Epithelial cell of proximal tubule (primary cell): Measurements from ENCODE around the gene NT5DC1. TPM values are rescaled to one million over a fixed set of nuclear protein-coding genes. Genes with fewer than 3 reads are reported as not detected.
A peak's percentile ranks its signal among the peaks of the same experiment; 100 is the strongest.

Experiments used
- DNase-seq: peaks from one replicate; pipeline ENCODE4 v3.0.0-alpha.2; 2011; ENCODE audit warnings: low read depth
- H3K4me3 ChIP-seq: 2 replicates; pipeline ENCODE4 v1.5.1; 2011; ENCODE audit warnings: low read depth, mild to moderate bottlenecking, low read length
- CTCF ChIP-seq: conservative IDR thresholded peaks from 2 replicates; pipeline ENCODE4 v1.5.1; 2012; ENCODE audit warnings: low read depth, mild to moderate bottlenecking, low read length
- total RNA-seq: library from RNA; depleted of rRNA; stranded (reverse); fragments of >200 nt; gene quantifications from 2 replicates; pipeline ENCODE4 v1.2.3, GENCODE V29; 2015

The NT5DC1 gene
- total RNA-seq, 1 donor from 2014 or later, result 23.5 TPM

GRCh38 chr6:116127771-116128493 lies 27.3 kb downstream of the NT5DC1 start:
- no peak for TF ChIP-seq CTCF
- no peak overlapping the region for H3K4me3 ChIP-seq
- no peak for DNase-seq

- no peak overlapping the region for H3K4me3 ChIP-seq
- no peak for TF ChIP-seq CTCF
- no peak for DNase-seq
These were observed 32.8 kb downstream of the NT5DC1 start for GRCh38 chr6:116133453-116133852.

- TF ChIP-seq CTCF, result no peak
- DNase-seq, result no peak
- H3K4me3 ChIP-seq, result no peak overlapping the region
These were observed 35.7 kb downstream of the NT5DC1 start for GRCh38 chr6:116136373-116136772.

- no peak for TF ChIP-seq CTCF
- DNase-seq, result no peak
- H3K4me3 ChIP-seq, result no peak overlapping the region
These were observed 36.3 kb downstream of the NT5DC1 start for GRCh38 chr6:116136933-116137340.

GRCh38 chr6:116139917-116140316 lies 39.3 kb downstream of the NT5DC1 start:
- no peak for DNase-seq
- H3K4me3 ChIP-seq, result no peak overlapping the region
- TF ChIP-seq CTCF, result peak; percentile 35

- H3K4me3 ChIP-seq, result no peak overlapping the region
- DNase-seq, result no peak
- no peak for TF ChIP-seq CTCF
These were observed 44.0 kb downstream of the NT5DC1 start for GRCh38 chr6:116144605-116145004.
